Activated B cell treated with CpG ODN at 0.5 μM for 24 hours (primary cell): ENCODE results near the gene DLGAP1. TPM values are rescaled to one million over a fixed set of nuclear protein-coding genes. Genes with fewer than 3 reads are reported as not detected.

Source experiments
- ATAC-seq: fragments of 200-7000 bp; cut with Tn5 transposase; one replicate; pipeline ENCODE4 v1.10.0; 2021; ENCODE audit warnings: low read depth, mild to moderate bottlenecking, moderate library complexity
- CTCF ChIA-PET: fragments of 350-600 bp; sonication (Branson Sonifier 250); formaldehyde crosslinking; loops from one replicate; lab custom pipeline; 2021; ENCODE audit warnings: antibody characterized with exemption; lab: Charles Lee
- POLR2A ChIA-PET: fragments of 350-600 bp; sonication (Branson Sonifier 250); formaldehyde crosslinking; loops from one replicate; lab custom pipeline; 2021; ENCODE audit warnings: antibody characterized with exemption; lab: Charles Lee
- DNase-seq: peaks from one replicate; pipeline ENCODE4 v3.0.0; 2022
- H3K27ac Mint-ChIP-seq: one replicate; pipeline ENCODE4 v1.8.0; 2020; ENCODE audit warnings: mixed read lengths
- H3K27me3 Mint-ChIP-seq: one replicate; pipeline ENCODE4 v1.8.0; 2021; ENCODE audit warnings: mixed read lengths
- H3K36me3 Mint-ChIP-seq: one replicate; pipeline ENCODE4 v1.8.0; 2021; ENCODE audit warnings: low read depth, mixed read lengths
- H3K4me1 Mint-ChIP-seq: one replicate; pipeline ENCODE4 v1.8.0; 2021; ENCODE audit warnings: mixed read lengths
- H3K4me3 Mint-ChIP-seq: one replicate; pipeline ENCODE4 v1.8.0; 2020; ENCODE audit warnings: mild to moderate bottlenecking, mixed read lengths
- H3K9me3 Mint-ChIP-seq: one replicate; pipeline ENCODE4 v1.8.0; 2020; ENCODE audit warnings: mixed read lengths
- CTCF ChIP-seq: fragments of 200-600 bp; IDR thresholded peaks from one replicate; pipeline ENCODE4 v1.8.0; 2022; ENCODE audit warnings: antibody characterized with exemption, mild to moderate bottlenecking
- intact Hi-C: fragments of 100-400 bp; cut with micrococcal nuclease; formaldehyde crosslinking; loops from one replicate; pipeline ENCODE4 v1.15.1; 2024
- total RNA-seq: library from RNA; stranded (reverse); gene quantifications from 2 replicates; pipeline ENCODE4 v1.2.3, GENCODE V29; 2022

DLGAP1 gene
- total RNA-seq, 1 donor from 2014 or later = 0.18 TPM

- TF ChIP-seq CTCF = no peak
- Mint-ChIP-seq H3K36me3 (no peaks in the 10 kb centered on the region), H3K4me3 (no peak overlapping the region), H3K4me1 (no peaks in the 10 kb centered on the region), H3K9me3 (no peaks in the 10 kb centered on the region), H3K27ac (no peak overlapping the region), H3K27me3 (no peaks in the 10 kb centered on the region)
- DNase-seq = no peak
- intact Hi-C loops = no loop called here
- ChIA-PET CTCF (no interaction called here), POLR2A (no interaction called here)
- no peak for ATAC-seq
Observed at GRCh38 chr18:4276953-4277585, 178.0 kb downstream of the DLGAP1 start.

GRCh38 chr18:4271952-4272351, 183.2 kb downstream of the DLGAP1 start:
- no peak for DNase-seq
- H3K27ac Mint-ChIP-seq = no peak overlapping the region
- no peak for ATAC-seq
- intact Hi-C loops = no loop called here
- TF ChIP-seq CTCF = no peak
- H3K9me3 Mint-ChIP-seq = no peaks in the 10 kb centered on the region
- no peaks in the 10 kb centered on the region for H3K36me3 Mint-ChIP-seq
- H3K27me3 Mint-ChIP-seq = no peaks in the 10 kb centered on the region
- no peaks in the 10 kb centered on the region for H3K4me1 Mint-ChIP-seq
- no peak overlapping the region for H3K4me3 Mint-ChIP-seq
- POLR2A ChIA-PET = no interaction called here
- CTCF ChIA-PET = no interaction called here

- Mint-ChIP-seq H3K27me3 (no peaks in the 10 kb centered on the region), H3K9me3 (peaks cover 5% of the 10 kb centered on the region), H3K4me3 (no peak overlapping the region), H3K36me3 (no peaks in the 10 kb centered on the region), H3K27ac (no peak overlapping the region), H3K4me1 (no peaks in the 10 kb centered on the region)
- ATAC-seq = no peak
- CTCF ChIA-PET = no interaction called here
- DNase-seq = no peak
- POLR2A ChIA-PET = no interaction called here
- no peak for TF ChIP-seq CTCF
- intact Hi-C loops = no loop called here
Observed at GRCh38 chr18:4270988-4271387, 184.1 kb downstream of the DLGAP1 start.

- intact Hi-C loops = no loop called here
- CTCF ChIA-PET = no interaction called here
- DNase-seq (no peak), ATAC-seq (no peak)
- H3K9me3 Mint-ChIP-seq = peaks cover 5% of the 10 kb centered on the region
- no peaks in the 10 kb centered on the region for H3K36me3 Mint-ChIP-seq
- H3K27me3 Mint-ChIP-seq = no peaks in the 10 kb centered on the region
- H3K4me3 Mint-ChIP-seq = no peak overlapping the region
- POLR2A ChIA-PET = no interaction called here
- TF ChIP-seq CTCF = no peak
- H3K27ac Mint-ChIP-seq = no peak overlapping the region
- no peaks in the 10 kb centered on the region for H3K4me1 Mint-ChIP-seq
Observed at GRCh38 chr18:4270016-4270415, 185.1 kb downstream of the DLGAP1 start.

GRCh38 chr18:4267641-4268040, 187.5 kb downstream of the DLGAP1 start:
- Mint-ChIP-seq H3K27ac (no peak overlapping the region), H3K9me3 (peaks cover 5% of the 10 kb centered on the region), H3K4me1 (no peaks in the 10 kb centered on the region), H3K27me3 (no peaks in the 10 kb centered on the region), H3K36me3 (no peaks in the 10 kb centered on the region), H3K4me3 (no peak overlapping the region)
- no peak for TF ChIP-seq CTCF
- intact Hi-C loops = no loop called here
- POLR2A ChIA-PET = no interaction called here
- ATAC-seq (no peak), DNase-seq (no peak)
- CTCF ChIA-PET = no interaction called here
